ENCODE measurements around the gene RFT1.

RFT1 gene

DNA sequence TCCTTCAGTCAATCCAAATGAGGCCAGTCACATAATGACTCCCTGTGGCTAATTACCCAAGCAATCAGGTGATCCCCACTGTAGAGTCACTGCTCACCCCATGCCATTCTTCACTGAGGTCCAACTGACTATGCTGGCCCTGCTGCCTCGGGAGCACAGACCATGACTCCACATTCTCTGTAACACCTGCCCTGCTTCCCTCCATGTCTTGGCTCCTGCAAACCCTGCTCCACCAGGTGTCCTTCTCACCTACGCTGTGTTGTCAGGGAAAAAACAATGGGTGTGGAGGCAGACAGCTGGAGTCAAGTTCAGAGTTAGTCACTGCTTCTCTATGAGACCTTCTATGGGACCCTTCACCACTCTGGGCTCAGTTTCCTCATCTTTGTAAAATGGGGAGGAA lies 78.3 kb downstream of the RFT1 start:
- DNase-seq: no peak

DNA sequence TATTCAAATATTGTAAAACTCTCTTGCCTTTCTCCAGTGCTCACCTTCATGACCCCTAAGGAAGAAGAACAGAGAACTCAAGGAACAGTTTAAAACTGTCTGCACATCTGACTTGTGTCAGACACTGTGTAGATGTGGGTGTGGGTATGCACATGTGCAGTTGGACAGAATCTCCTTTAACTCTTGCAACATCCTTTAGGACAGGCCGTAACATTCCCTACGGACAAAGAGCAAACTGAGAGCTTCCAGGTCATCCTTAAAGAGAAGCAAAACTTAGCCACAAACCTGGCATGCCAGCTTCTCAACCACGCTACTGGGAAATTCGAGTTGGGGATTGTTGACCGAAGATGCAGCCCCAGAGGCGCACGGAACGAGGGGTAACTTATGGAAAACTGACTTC lies 80.2 kb downstream of the RFT1 start:
- TF ChIP-seq GATA1 (IDR thresholded peaks at IDR 0.05; ENCODE audit: low read depth, low read length) (no peak), POLR2A (IDR thresholded peaks at IDR 0.05; ENCODE audit: low read length) (no peak)
- no peak for DNase-seq

More for the DNA sequence above, 78.3 kb downstream of the RFT1 start:
- TF ChIP-seq POLR2A (IDR thresholded peaks at IDR 0.05; ENCODE audit: low read length) (no peak), GATA1 (IDR thresholded peaks at IDR 0.05; ENCODE audit: low read depth, low read length) (no peak)

DNA sequence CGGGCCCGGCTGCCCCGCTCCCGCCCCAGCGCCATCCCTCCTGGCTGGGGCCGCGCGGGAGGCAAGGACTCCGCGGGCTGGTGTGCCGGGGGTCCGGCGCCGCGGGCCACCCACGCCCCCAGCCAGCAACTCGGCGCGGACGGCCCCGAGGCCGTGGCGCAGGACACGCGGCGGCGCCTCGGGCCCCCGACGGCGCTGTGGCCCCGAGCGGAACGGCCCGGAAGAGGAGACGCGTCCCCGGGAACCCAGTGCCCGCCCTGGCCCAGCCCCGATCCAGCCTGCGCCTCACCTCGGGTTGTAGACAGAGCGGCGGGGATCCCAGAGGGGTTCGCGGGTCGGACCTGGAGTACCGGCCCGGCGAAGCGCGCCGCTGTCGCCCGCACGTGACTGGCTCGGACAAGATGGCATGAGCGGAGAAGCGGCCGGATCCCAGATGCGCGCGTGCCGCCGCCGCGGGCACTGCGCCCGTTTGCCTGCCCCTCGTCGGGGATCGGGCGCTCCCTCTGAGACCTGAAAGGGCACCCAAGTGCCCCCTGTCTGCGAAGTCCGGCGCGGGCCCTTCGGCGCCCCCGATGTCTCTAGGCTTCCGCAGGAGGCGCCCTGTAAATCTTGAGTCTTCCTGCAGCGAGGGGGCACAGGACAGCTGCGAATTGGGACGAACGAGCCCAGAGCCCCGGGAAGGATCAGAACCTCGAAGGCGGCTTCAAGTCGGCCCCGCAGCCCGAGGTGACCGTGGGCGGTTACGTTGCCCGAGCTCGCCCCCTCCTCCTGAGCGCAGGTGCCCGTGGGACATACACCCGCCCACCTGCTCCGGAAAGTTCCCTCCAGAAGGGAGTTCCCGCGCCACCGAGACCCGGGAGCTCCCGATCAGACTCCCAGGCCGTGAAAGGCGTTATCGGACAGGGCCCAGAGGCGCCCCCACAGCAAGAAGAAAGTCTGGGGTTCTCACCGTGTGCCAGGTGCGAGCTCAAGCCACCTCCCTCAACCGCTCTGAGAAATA lies 83.8 kb downstream of the RFT1 start:
- peak; percentile 33 for TF ChIP-seq POLR2A (IDR thresholded peaks at IDR 0.05; ENCODE audit: low read length)
- TF ChIP-seq GATA1 (IDR thresholded peaks at IDR 0.05; ENCODE audit: low read depth, low read length): no peak
- DNase-seq: peak; percentile 82 to 85

DNA sequence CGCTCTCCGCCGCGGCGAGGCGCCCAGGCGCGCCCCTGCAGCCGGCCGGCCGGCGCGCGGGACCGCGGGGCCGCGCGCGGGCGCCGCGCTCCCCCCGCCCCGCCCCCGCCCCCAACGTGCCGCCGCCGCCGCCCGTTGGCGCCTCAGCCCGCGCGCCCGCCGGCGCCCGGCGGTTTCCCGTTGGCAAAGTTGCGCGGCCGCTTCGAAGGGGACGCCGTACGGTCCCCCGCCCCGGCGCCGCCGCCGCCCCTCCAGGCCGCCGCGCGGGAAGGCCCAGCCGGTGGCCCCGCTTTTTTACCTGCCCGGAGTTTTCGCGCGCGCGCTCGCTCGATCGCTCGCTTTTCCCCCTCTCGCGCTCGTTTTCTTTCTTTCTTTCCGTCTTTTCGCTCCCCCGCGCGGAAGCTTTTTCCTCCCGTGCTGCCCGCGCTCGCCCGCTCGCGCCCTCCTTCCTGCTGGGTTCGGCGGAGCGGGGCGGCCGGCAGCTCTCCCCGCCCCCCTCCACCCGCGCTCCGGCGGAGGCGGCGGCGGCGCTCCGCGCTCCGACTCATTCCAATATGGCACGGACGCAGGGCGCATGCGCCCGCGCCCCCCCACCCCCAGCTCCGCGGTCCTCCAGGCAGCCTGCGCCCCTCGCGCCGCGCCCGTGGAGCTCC lies 84.6 kb downstream of the RFT1 start, which contains the start of gene SFMBT1:
TSS of gene SFMBT1 (minus strand) at position 556 of the 653 bp plus-strand sequence. CDS start 76,945 bp downstream, outside the sequence.
- DNase-seq: peak; percentile 80 to 87
- TF ChIP-seq POLR2A (IDR thresholded peaks at IDR 0.05; ENCODE audit: low read length) (peak; percentile 36), GATA1 (IDR thresholded peaks at IDR 0.05; ENCODE audit: low read depth, low read length) (no peak)

DNA sequence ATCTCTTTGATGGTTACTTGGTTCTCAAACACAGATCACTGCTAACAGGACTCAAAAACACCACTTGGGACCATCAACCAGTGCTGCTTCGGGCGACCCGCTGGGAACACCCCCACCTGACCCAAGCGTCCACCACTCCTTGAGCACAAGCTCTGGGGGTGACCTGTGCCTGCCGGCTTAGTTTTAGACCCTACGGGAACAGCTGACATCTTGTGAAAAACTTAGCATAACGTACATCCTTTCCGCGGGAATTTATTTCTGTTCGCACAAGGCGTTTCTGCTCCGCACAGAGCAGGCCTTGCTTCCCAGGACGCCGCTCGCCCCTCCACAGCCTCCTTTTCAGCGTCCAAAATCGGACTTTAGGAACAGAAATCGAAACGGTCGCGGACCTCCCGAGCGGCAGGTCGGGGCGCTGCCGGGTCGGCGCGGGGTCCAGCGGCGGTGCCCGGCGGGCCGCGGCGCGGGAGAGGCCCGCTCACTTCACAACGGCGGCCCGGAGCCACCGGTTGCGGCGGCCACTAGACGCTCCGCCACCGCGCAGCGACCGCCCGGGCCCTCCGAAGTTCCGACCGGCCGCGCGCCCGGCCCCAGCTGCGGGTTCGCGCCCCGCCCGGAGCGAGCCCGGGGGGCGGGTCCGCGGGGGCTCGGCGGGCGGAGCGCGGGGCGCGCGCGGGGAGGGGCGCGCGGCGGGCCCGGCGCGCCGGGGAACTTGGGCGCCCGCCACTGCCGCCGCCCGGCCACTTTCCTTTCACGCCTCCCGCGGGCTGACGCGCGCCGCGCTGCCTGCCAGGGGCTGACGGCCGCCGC lies 85.3 kb downstream of the RFT1 start:
- no peak for TF ChIP-seq GATA1 (IDR thresholded peaks at IDR 0.05; ENCODE audit: low read depth, low read length)
- no peak for TF ChIP-seq POLR2A (IDR thresholded peaks at IDR 0.05; ENCODE audit: low read length)
- DNase-seq: peak; percentile 75 to 87

DNA sequence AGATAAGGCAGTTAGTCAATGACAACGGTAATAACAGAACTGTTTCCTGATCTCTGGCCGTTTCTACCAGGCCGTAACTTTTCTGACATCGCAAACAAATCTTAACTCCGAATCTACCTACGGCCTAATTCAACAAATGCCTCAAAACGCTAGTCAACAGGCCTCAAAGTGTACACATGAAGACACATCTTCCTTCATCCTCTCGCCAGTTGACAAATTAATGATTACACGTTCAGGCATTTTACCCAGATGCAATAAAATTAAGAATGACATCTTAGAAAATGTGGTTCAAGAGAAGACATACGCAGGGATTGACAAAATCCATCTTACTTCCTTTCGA lies 85.9 kb downstream of the RFT1 start:
- no peak for TF ChIP-seq GATA1 (IDR thresholded peaks at IDR 0.05; ENCODE audit: low read depth, low read length)
- no peak for TF ChIP-seq POLR2A (IDR thresholded peaks at IDR 0.05; ENCODE audit: low read length)
- peak in 1 of 2 experiments; percentile 52 for DNase-seq

DNA sequence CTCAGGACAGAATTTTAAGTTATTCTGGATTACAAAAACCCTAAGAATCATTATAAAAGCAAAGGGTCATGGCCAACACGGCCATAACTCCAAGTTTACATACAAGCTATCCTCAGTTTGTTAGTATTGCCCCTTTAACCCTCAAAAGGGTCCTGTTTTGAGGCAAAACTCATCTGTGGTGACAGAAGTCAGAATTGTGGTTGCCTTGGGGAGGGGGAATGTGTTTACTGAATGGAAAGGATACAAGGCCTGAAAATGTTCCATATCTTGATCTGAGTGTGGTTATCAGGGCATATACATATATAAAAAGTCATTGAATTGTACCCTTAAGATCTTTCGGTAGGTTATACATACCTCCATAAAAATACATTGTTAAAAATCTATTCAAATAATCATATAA lies 86.5 kb downstream of the RFT1 start:
- TF ChIP-seq GATA1 (IDR thresholded peaks at IDR 0.05; ENCODE audit: low read depth, low read length): no peak
- no peak for TF ChIP-seq POLR2A (IDR thresholded peaks at IDR 0.05; ENCODE audit: low read length)
- no peak for DNase-seq

DNA sequence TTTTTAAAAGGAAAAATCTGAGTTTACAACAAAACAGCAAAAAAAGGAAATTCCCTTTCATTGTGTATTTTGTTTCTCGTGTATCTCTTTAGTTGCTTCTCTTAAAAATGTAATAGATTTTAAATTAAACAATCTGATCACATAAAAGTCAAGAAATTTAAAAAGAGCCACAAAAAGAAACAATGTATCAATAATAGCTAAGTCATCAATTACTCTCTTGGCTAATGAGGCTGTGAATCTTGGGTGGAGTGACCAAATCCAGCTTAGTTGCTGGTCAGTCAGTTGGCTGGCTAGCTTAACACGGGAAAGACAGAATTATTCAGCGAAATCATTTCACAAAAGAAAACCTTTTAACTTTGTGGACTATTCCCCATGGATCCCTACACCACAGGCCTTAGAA lies 87.6 kb downstream of the RFT1 start:
- no peak for TF ChIP-seq GATA1 (IDR thresholded peaks at IDR 0.05; ENCODE audit: low read depth, low read length)
- no peak for TF ChIP-seq POLR2A (IDR thresholded peaks at IDR 0.05; ENCODE audit: low read length)

DNA sequence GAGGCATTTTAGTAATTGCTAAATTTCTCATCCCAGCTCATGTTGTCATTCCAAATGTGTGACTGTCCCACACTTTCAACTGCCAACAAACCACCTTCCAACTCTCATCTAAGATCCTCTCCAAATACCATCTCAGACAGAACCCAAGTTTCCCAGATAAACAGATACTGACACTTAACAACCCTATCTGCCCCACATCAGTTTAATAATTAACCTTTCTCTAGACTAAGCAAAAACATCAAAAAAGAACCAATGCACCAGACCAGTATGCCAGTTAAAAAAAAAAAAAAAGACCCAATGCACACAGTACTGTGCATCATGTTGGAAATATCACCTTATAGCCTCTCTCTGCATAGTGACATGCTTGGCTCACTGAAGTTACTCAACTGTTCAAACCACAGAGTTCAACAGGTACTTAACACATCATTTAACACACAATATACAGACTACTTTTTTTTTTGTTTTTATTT lies 89.8 kb downstream of the RFT1 start:
- TF ChIP-seq POLR2A (IDR thresholded peaks at IDR 0.05; ENCODE audit: low read length) (no peak), GATA1 (IDR thresholded peaks at IDR 0.05; ENCODE audit: low read depth, low read length) (no peak)
- DNase-seq: no peak

More for the DNA sequence above, 87.6 kb downstream of the RFT1 start:
- DNase-seq: no peak

DNA sequence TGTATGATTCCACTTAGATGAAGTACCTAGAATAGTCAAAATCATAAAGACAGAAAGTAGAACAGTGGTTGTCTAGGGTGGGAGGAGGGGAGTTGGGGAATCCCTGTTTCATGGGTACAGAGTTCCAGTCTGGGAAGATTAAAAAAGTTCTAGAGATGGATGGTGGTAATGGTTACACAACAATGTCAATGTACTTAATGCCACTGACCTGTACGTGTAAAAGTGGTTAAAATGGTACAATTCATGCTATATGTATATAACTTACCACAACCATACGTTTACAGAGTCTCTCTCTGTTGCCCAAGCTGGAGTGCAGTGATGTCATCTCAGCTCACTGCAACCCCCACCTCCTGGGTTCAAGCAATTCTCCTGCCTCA lies 90.9 kb downstream of the RFT1 start:
- TF ChIP-seq POLR2A (IDR thresholded peaks at IDR 0.05; ENCODE audit: low read length): no peak
- TF ChIP-seq GATA1 (IDR thresholded peaks at IDR 0.05; ENCODE audit: low read depth, low read length): no peak
- DNase-seq: no peak

DNA sequence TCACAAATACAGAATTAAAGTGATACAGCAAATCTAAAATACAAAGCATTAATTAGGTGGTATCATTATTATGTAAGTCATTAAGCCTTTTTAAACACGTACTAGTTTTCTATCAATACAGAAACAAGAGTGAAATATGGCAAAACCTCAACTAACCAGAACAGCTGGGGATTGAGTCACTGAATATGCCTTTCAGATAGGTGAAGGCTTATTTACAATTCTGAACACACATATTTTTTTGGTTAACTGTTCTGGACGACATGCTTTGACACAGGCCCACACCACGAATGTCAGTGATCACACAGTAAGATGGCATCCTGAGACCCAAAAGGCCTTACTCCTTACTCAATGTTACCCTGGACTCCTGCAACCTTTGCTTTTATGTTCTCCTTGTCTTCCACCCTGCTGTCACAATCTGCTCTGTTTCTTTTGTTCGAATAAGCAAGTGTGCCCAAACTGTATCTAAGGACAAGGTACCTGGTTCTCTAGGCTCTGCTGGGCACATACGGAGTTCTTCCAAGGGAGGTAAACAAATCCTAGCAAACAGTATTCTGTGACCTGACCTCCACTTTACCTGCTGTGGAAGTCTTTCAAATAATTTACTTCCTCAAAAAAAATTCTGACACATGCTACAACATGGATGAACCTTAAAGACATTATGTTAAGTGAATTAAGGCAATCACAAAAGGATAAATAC lies 91.4 kb downstream of the RFT1 start:
- TF ChIP-seq GATA1 (IDR thresholded peaks at IDR 0.05; ENCODE audit: low read depth, low read length): no peak
- TF ChIP-seq POLR2A (IDR thresholded peaks at IDR 0.05; ENCODE audit: low read length): no peak
- DNase-seq: no peak

All from erythroblast (primary cell).